ENCODE measurements around the gene SNX25.

- TF ChIP-seq CTCF (IDR thresholded peaks at IDR 0.05; ENCODE audit: low read length) = no peak
- no peak for TF ChIP-seq EZH2 (IDR thresholded peaks at IDR 0.05; ENCODE audit: borderline replicate concordance, low read length)
Observed at GRCh38 chr4:185218312-185218711, 8.9 kb downstream of the SNX25 start.
